Suppressor macrophage treated with lipopolysaccharide for 4 hours (primary cell): ENCODE measurements around the gene PLCB1.
"Not testable (repeated sequence)": the region's sequence is repeated elsewhere in the genome, so short reads cannot be mapped to it uniquely, and the experiment has no call there.

Experiments
- DNase-seq: peaks from one replicate; pipeline ENCODE4 v3.0.0-alpha.2; 2020

The PLCB1 gene

DNA sequence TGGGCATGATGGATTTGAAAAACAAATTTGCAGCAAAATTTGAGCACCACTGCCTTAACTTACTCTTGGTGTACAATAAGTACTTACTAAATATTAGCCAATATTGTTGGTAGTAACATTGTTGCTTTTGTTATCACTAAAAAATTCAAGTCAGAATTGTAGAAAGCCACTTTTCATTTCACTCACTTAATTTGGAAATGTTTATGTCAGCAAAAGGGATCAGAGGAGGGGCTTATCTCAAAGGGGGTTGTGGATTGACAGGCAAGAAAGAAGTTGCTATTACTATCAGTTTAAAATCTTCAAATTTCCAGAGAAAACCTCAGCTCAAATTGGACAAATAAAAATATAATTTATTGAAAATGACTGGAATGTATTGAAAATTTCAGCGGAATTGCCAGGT is 241.5 kb downstream of the PLCB1 start:
- DNase-seq = no peak

- DNase-seq = no peak
Measured at GRCh38 chr20:8375898-8376297, 243.8 kb downstream of the PLCB1 start.

GRCh38 chr20:8376940-8377339 is 244.9 kb downstream of the PLCB1 start:
- DNase-seq = no peak

DNA sequence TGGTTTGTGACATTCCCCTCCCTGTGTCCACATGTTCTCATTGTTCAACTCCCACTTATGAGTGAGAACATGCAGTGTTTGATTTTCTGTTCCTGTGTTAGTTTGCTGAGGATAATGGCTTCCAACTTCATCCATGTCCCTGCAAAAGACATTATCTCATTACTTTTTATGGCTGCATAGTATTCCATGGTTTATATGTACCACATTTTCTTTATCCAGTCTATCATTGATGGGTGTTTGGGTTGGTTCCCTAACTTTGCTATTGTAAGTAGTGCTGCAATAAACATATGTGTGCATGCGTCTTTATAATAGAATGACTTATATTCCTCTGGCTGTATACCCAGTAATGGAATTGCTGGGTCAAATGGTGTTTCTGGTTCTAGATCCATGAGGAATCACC is 247.1 kb downstream of the PLCB1 start:
- DNase-seq = not testable (repeated sequence)

DNA sequence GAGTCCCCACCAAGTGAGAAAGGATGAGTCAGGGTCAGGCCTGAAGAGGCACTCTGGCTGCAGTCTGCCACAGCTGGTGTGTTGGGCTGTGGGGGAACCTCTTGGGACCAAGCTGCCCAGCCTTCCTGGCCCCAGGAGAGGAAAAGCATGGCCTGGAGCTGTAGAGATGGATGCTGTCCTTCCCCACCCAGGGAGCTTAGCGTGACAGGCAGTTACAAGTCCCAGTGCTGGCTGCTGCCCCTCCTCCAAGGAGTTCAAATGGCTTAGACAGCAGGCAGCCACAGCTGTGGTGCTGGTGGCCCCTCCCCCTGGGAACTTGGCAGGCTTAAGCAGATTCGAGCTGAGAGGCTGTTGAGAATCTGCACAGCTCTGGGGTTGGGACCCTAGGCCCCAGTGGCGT is 253.2 kb downstream of the PLCB1 start:
- no peak for DNase-seq

- no peak for DNase-seq
Measured at GRCh38 chr20:8386991-8387390, 254.9 kb downstream of the PLCB1 start.

- DNase-seq = no peak
Measured at GRCh38 chr20:8388141-8388540, 256.1 kb downstream of the PLCB1 start.

GRCh38 chr20:8388707-8389106 is 256.6 kb downstream of the PLCB1 start:
- DNase-seq = no peak

DNA sequence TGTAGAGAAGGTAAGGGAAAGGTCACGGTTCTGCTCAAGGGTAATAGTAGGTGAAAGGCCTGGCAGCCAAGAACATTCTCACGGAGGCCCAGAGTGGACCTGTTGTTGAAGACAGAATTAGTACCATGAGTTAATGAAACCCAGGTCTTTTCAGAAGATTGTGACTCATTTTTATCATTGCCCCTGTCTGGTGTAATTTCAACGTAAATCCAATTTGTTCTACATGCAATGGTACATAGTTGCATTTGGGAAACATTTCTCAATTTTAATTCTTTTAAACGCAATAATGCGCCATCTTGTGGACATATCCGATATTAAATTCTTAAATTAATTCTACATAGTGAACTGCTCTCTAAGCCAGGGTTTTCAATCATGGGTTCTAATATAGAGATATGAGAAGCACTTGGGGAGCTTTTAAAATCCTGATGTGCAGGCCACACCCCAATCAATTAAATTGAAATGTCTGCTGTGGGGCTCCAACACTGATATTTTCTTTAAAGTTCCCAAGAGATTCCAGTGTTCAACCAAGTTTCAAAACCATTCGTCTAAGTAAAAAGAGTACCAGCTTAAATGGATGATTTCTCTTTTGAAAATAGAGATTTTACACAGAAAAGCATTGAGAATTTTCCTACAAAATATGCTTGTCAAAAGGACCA is 257.4 kb downstream of the PLCB1 start:
- peak; percentile 85 for DNase-seq

DNA sequence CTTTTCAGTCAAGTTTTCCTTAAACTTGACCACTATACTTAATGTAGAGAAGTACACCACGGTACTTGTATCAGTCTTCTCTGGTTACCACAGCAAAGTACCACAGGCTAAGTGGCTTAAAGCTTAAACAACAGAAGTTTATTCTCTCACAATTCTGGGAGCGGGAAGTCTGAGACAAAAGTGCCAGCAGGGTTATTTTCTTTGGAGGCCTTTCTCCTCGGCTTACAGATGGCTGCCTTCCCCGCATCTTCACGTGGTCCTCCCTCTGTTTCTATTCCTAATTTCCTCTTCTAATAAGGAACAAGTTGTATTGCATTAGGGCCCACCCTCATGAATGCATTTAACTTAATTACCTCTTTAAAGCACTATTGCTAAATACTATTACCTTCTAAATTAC is 258.0 kb downstream of the PLCB1 start:
- no peak for DNase-seq

- DNase-seq = no peak
Measured at GRCh38 chr20:8390500-8390899, 258.4 kb downstream of the PLCB1 start.

- peak; percentile 42 for DNase-seq
Measured at GRCh38 chr20:8393381-8393780, 261.3 kb downstream of the PLCB1 start.

- DNase-seq = peak; percentile 89
Measured at GRCh38 chr20:8394308-8394945, 262.4 kb downstream of the PLCB1 start.

- no peak for DNase-seq
Measured at GRCh38 chr20:8395956-8396355, 263.9 kb downstream of the PLCB1 start.

GRCh38 chr20:8398263-8399051 is 266.4 kb downstream of the PLCB1 start:
- DNase-seq = no peak

DNA sequence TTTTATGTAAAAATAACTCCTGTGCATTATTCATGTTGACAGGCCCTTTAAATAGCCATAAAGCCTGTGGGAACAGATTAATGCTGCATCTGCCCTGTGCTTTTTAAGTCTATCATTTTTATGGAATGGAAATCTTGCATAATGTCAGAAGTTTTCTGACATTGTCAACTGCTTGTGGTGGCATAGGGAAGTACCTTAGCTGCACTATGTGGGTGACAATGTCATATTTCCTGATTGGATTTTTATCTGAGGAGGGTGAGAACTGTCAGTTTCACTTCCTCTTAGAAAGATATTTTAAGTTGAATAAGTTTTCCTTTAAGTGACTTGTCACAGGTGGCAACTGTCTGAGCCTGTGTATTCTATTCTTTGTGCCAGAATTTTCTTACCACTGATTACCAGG is 267.9 kb downstream of the PLCB1 start:
- peak; percentile 89 for DNase-seq

GRCh38 chr20:8400486-8400885 is 268.4 kb downstream of the PLCB1 start:
- DNase-seq = peak; percentile 40

DNA sequence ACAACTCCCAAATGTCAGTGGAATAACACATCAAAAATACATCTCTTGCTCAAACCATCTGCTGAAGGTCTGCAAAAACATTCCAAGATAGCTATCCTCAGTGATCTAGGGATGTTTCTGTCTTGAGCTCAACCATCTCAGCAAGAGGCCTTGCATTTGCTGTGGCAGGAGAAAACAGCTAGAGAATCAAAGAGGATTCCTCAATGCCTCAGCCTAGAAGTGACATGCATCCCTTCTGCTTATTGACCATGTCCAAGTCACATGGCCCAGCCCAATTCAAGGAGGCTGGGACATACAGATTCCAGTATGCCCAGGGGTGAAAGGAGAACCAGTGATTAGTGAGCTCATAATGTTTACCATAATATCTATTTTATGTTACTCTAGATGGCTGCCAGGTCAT is 269.5 kb downstream of the PLCB1 start:
- DNase-seq = peak; percentile 52

DNA sequence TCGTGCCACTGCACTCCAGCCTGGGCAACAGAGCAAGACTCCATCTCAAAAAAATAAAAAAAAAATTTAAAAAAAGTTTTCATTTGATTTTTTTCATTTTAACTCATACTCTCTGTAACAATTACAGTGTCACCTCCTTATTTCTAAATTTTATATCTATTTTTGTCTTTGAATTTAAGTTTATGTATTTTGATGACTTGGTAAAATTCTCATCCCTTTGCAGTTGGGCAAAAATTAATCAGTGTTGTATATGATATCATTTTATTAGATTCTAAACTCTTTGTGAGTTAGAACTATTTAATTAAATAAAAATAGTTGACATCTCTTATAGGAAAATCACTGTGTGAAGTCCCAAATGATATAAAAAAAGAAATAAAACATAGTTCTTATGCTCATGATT is 270.7 kb downstream of the PLCB1 start:
- no peak for DNase-seq

GRCh38 chr20:8404912-8405635 is 273.0 kb downstream of the PLCB1 start:
- no peak for DNase-seq

DNA sequence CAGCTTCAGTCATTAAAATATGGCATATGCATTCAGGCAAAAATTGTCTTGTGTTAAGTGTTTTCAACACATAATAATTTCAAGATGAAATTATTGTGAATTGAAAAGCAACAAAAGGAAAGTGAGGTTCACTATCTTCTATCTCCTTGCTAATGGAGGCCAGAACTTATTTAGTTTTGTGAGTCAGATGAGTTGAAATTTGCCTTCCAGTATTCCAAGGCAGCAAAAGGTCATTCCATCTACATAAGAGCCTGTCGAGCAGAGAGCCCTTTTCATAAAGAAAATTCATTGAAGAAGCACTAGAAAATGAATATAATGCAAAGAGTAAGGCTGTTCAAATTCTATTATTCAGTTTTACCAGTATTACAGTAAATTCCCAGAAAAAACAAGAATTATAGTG is 274.3 kb downstream of the PLCB1 start:
- DNase-seq = no peak

- no peak for DNase-seq
Measured at GRCh38 chr20:8408587-8409307, 276.7 kb downstream of the PLCB1 start.

GRCh38 chr20:8413691-8414090 is 281.6 kb downstream of the PLCB1 start:
- DNase-seq = no peak
